ENCODE data around the gene NOX5.

NOX5 gene

GRCh38 chr15:69084404-69085030 lies 70.0 kb downstream of the NOX5 start:
- no peak for DNase-seq

GRCh38 chr15:69085325-69086081 lies 71.0 kb downstream of the NOX5 start:
- DNase-seq, result no peak

GRCh38 chr15:69086427-69087204 lies 72.1 kb downstream of the NOX5 start:
- DNase-seq, result no peak

- DNase-seq, result no peak
These were observed 73.0 kb downstream of the NOX5 start for GRCh38 chr15:69087366-69087976.

GRCh38 chr15:69088300-69088965 lies 73.9 kb downstream of the NOX5 start:
- no peak for DNase-seq

- no peak for DNase-seq
These were observed 74.8 kb downstream of the NOX5 start for GRCh38 chr15:69089258-69089657.

- DNase-seq, result no peak
These were observed 75.9 kb downstream of the NOX5 start for GRCh38 chr15:69090197-69090948.

GRCh38 chr15:69091654-69092053 lies 77.2 kb downstream of the NOX5 start:
- DNase-seq, result no peak

GRCh38 chr15:69092159-69092558 lies 77.7 kb downstream of the NOX5 start:
- no peak for DNase-seq

GRCh38 chr15:69093127-69093526 lies 78.6 kb downstream of the NOX5 start:
- DNase-seq, result no peak

- no peak for DNase-seq
These were observed 79.1 kb downstream of the NOX5 start for GRCh38 chr15:69093614-69094013.

- no peak for DNase-seq
These were observed 79.8 kb downstream of the NOX5 start for GRCh38 chr15:69094124-69094921.

GRCh38 chr15:69095274-69095673 lies 80.8 kb downstream of the NOX5 start:
- no peak for DNase-seq

- no peak for DNase-seq
These were observed 81.7 kb downstream of the NOX5 start for GRCh38 chr15:69096196-69096595.

GRCh38 chr15:69096626-69097025 lies 82.1 kb downstream of the NOX5 start:
- no peak for DNase-seq

GRCh38 chr15:69098771-69099170 lies 84.3 kb downstream of the NOX5 start:
- no peak for DNase-seq

- DNase-seq, result no peak
These were observed 85.4 kb downstream of the NOX5 start for GRCh38 chr15:69099941-69100340.

GRCh38 chr15:69100821-69101220 lies 86.3 kb downstream of the NOX5 start:
- DNase-seq, result no peak

GRCh38 chr15:69104050-69104750 lies 89.7 kb downstream of the NOX5 start:
- DNase-seq, result no peak

GRCh38 chr15:69105451-69105985 lies 91.0 kb downstream of the NOX5 start:
- DNase-seq, result no peak

All from effector CD8-positive, alpha-beta T cell (primary cell).